ENCODE results near the gene PROSER2.

- TF ChIP-seq CTCF (IDR thresholded peaks at IDR 0.05) (no peak), POLR2A (IDR thresholded peaks at IDR 0.05; ENCODE audit: low read depth) (no peak), POLR2AphosphoS5 (IDR thresholded peaks at IDR 0.05) (no peak)
Measured at GRCh38 chr10:11885437-11886137, 62.4 kb downstream of the PROSER2 start.

Data from esophagus muscularis mucosa (tissue), 3 donors.